NCI-H1092 treated with DMSO at 0.1 percent for 48 hours (cell line): ENCODE results near the gene GON7.
"Not testable (repeated sequence)": the region's sequence is repeated elsewhere in the genome, so short reads cannot be mapped to it uniquely, and the experiment has no call there.

Experiments
- DNase-seq: peaks from one replicate; lab custom pipeline; 2025; lab: John Stamatoyannopoulos, UW

Gene GON7

DNA sequence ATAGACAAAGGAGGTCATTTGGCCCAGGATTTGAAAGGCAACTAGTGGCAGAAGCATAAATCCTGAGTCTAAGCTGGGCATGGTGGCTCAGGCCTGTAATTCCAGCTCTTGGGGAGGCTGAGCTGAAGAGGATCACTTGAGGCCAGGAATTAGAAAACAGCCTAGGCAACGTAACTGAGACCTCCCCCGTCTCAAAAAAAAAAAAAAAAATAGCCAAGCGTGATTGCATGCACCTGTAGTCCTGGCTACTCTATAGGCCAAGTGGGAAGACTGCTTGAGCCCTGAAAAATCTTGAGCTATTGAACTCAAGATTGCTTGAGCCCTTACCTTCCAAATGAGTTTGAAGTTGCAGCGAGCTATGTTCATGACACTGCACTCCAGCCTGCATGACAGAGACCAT lies 7.8 kb downstream of the GON7 start:
- DNase-seq = no peak

DNA sequence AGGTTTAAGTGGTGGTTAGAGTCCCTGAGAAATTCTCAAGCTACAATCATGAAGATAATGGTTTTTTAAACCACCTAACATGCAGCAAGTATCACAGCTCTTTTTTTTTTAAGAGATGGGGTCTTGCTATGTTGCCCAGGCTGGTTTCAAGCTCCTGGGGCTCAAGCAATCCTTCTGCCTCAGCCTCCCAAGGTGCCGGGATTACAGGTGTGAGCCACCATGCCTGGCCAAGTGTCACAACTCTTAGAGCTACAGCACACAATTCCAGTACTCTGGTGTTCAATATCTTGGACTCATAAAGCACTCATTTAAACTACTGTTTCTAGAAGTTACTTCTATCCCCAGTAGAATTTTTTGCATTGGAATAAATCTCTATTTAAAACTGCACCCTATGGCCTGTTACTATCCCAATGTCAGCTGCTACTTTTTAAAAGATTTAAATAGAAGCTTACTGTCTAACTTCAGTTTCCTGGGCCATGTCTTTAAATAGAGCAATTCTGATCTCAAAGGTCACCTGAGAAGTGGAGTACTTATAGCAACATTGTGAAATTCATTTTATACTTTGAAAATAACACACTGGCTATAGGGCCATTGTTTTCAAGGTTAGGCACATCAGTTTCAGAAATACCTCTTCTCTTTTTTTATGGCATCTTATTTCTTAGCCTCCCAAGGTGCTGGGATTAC lies 11.4 kb downstream of the GON7 start:
- no peak for DNase-seq

DNA sequence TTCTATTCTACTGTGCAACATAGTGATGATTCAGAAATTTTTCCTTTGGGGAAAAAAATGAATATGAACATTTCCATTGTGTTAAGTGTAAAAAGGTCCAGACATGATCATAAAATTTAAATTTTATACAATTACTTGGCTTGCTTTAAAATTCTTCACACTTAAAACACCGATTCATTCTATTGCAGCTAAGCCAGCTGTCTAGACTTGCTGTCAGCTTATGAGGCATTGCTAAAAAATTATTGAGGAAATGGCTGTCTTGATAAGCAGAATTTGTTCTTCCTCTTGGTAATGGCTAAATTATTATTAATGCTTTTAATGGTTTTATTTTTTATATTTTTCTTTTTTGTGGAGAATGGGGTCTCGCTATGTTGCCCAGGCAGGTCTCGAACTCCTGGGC lies 19.9 kb downstream of the GON7 start:
- no peak for DNase-seq

DNA sequence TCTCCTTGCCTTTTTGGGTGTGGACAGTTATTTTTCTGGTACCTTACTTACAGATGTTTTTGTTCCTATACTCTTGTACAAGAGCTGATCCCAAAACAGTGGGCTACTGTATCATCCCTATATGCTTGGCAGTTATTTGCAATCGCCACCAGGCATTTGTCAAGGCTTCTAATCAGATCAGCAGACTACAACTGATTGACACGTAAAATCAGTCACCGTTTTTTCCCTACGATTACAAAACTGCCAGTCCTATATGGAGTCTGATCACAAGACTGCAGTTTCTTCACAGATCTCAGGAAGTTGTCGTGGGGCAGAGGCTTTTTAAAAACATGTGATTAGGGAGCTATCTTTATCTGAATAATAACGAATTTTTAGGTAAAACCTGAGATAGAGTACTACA lies 20.4 kb downstream of the GON7 start:
- no peak for DNase-seq

DNA sequence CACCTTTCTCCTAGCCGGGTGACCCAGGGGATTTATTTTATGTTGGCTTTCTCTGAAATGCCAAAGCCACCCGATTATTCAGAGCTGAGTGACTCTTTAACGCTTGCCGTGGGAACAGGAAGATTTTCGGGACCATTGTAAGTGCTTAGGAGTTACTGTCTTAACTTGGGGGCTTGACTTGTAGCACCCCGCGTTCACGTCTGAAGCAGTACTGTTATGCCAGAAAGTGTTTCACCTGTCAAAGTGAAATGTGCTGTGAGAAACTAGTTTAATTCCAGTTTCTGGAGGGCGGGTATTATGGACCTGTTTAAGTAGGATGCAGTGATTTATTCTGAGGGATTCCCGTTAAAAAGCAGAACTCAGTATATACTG lies 21.5 kb downstream of the GON7 start:
- no peak for DNase-seq

DNA sequence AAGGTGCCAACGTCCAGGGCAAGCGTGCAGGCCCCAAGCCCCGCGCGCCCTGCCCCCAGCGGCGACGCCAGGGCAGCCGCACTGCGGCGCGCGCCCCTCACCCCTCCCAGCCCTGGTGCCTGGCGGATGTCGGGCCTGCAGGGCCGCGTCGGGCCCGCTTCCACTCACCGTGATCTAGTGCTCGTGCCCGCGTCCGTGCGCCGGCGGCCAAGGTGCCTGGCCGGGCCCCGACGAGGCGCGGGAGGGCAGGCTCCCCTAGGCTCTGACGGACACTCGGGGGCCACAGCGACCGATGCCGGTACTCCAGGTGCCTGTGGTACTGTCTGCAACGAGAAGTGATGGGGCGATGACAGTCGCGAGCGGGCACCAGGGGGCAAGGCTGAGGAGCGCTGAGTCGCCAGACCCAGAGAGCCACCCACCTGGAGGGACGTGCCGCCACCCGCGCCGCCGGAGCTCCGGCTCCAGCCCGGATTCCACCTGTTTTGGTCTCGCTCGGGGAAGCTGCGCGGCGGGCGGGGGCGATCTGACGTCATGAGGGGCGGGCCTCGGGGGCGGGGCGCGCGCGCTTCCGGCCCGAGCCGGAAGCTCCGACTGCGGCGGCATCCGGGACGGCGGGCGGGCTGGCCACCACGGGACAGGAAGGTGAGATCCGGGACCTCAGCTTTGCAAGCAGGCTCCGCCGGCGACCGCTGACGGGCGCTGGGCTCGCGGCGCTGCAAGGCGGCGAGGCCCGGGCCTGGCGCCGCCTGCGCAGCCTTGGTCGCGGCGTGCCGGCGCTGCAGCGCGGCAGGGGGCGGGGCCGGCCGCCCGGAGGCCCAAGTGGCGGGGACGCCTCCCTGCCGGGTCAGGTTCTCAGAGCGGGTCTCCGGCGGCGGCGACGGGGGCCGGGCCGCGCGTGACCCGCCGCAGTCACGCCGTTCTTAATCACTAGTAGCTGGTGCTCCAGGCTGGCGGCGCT lies 22.2 kb downstream of the GON7 start, which contains the start of the genes LYSET and MOAP1:
TSS of gene LYSET (plus strand) at position 927 of the 958 bp plus-strand sequence. CDS start 89 bp downstream, outside the sequence.
TSS of gene MOAP1 (minus strand) at position 507 of the 958 bp plus-strand sequence. CDS start 655 bp downstream, outside the sequence.
- DNase-seq = peak; percentile 83

DNA sequence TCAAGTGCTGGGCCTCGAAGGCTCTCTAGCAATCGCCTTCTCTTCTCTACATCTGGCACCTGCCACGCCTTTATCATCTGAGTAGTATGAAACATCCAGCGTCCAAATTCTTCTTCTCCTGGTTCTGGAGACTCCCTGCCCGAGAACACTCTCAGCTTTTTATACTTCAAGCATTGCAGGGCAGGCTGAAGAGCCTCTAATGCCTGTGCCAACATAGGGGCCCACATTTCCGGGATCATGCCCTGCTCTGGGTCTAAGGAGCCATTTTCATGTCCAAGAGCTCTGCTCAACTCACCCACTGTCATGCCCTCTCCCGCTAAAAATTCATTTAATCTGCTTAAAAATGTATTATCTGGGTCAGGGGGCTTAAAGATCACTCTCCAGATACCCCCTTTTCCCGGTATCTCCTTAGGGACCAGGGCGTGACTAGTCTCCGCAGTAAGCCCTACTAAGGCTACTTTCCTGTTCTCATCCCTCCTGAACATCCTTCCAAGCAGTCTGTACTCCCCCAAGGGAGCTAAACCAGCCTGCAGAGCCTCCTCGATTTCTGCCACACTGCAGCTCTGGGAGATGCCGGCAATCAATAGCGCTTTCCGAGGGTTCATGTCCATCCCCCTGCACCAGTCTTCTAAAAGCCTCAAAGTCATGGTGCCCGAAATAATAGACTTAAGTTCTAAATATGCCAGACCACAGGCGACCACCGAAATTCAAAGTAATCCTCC lies 23.1 kb downstream of the GON7 start:
- DNase-seq = no peak

DNA sequence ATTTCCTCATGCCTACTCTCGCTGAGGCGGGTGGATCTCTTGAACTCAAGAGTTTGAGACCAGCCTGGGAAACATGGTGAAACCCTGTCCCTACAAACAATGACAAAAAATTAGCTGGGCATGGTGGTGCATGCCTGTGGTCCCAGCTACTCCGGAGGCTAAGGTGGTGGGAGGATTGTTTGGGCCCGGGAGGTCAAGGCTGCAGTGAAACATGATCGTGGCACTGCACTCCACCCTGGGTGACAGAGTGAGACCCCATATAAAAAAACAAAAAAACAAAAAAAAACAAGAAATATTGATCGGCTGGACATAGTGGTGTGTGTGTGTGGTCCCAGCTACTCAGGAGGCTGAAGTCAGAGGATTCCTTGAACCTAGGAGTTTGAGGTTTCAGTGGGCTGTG lies 31.4 kb downstream of the GON7 start:
- DNase-seq = no peak

DNA sequence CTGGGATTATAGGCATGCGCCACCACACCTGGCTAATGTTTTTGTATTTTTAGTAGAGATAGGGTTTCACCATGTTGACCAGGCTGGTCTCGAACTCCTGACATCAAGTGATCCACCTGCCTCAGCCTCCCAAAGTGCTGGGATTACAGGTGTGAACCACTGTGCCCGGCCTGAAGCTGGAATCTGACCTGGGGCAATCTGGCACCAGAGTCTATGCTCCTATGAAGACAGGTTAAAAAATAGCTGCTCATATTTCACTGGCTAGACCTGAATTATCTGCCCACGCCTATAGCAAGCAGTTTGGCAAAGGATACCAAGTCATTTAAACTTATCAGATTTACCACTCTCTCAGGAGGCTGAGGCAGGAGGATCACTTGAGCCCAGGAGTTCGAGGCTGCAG lies 32.1 kb downstream of the GON7 start:
- DNase-seq = not testable (repeated sequence)

DNA sequence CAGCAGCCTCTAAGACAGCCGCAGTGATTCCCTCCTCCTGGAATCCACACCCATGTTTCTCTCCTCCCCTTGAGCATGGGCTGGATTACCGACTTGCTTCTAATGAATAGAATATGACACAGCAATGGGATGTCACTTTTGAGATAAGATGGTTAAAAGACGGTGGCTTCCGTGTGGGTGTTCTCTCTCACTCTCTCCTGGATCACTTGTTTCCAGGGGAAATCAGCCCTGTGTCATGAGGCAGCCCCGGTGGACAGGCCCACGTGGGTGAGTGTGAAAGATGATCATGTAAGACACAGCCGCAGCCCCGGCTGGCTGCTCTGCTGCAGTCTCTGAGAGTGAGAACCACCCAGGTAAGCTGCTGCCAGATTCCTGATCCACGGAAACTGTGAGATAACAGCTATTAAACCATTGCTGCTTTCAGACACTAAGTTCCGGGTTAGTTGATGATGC lies 32.9 kb downstream of the GON7 start:
- DNase-seq = no peak

DNA sequence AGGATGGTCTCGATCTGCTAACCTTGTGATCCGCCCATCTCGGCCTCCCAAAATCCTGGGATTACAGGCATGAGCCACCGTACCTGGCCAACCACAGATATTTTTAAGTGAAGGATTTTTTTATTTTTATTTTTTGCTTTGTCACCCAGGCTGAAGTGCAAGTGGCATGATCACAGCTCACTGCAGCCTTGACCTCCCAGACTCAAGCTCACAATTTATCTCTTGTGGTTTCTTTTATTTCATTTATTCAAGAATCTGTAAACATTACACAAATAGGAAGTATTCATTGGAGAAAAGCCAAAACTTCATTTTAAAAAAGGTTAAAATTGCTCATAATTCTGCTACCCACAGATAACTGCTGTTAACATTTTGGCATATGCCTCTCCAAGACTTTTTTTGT lies 35.5 kb downstream of the GON7 start:
- no peak for DNase-seq

DNA sequence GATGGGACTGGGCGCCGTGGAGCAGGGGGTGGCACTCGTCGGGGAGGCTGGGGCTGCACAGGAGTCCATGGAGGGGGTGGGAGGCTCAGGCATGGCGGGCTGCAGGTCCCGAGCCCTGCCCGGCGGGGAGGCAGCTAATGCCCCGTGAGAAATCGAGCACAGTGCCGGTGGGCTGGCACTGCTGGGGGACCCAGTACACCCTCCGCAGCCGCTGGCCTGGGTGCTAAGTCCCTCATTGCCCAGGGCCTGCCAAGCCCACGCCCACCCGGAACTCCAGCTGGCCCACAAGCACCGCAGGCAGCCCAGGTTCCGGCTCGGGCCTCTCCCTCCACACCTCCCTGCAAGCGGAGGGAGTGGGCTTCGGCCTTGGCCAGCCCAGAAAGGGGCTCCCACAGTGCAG lies 36.7 kb downstream of the GON7 start:
- DNase-seq = not testable (repeated sequence)

DNA sequence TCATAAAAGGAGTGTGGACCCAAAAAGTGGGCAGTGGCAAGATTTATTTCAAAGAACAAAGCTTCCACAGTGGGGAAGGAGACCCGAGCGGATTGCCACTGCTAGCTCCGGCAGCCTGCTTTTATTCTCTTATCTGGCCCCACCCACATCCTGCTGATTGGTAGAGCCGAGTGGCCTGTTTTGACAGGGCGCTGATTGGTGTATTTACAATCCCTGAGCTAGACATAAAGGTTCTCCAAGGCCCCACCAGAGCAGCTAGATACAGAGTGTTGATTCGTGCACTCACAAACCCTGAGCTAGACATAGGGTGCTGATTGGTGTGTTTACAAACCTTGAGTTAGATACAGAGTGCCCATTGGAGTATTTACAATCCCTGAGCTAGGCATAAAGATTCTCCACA lies 37.2 kb downstream of the GON7 start:
- DNase-seq = not testable (repeated sequence)

DNA sequence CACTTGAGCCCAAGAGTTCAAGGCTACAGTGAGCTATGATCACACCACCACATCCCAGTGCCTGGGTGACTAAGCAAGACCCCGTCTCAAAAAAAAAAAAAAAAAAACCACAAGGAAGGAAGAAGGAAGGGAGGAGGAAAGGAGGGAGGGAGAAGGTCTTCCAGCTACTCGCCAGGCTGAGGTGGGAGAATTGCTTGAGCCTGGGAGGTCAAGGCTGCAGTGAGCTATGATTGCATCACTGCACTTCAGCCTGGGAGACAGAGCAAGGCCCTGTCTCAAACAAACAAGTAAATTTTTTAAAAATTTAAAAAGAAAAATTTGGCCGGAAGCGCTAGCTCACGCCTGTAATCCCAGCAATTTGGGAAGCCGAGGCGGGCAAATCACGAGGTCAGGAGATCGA lies 38.3 kb downstream of the GON7 start:
- not testable (repeated sequence) for DNase-seq

DNA sequence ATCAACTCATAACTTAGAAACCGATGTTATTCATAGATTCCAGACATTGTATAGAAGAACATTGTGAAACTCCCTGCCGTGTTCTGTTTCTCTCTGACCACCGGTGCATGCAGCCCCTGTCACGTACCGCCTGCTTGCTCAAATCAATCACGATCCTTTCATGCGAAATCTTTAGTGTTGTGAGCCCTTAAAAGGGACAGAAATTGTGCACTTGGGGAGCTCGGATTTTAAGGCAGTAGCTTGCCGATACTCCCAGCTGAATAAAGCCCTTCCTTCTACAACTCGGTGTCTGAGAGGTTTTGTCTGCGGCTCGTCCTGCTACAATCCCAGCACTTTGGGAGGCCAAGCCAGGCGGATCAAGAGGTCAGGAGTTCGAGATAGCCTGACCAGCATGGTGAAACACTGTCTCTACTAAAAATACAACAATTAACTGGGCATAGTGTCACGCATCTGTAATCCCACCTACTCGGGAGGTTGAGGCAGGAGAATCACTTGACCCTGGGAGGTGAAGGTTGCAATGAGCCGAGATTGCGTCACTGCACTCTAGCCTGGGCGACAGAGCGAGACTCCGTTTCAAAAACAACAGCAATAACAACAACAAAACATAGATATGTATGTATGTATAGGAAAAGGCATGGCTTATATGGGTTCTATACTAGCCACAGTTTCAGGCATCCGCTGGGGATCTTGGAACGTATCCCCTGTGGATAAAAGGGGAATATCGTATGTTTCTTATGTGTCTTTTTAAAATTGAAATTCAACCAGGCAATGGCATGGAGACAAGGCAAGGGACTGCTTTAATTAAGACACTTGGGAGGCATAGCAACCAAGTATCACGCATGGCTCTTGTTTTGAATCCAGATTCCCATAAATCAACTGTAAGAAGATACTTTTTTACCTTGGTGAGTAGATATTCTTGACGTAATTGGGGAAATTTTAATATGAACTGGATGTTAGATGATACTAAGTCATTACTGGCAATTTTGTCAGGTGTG lies 41.3 kb downstream of the GON7 start:
- DNase-seq = not testable (repeated sequence)

DNA sequence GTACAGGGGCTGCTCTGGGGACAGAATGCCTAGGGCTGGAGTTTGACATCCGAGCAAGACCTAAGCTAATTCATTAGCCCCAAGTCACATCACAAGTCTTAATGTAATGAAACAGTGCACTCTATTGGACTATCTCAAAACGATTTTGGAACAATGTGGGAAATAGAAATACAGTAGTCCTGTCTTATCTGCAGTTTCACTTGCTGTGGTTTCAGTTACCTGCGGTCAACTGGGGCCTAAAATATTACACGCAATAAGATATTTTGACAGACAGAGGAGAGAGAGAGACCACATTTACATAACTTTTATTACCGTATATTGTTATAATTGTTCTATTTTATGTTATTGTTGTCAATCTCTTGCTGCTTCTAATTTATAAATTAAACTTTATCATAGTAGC lies 43.3 kb downstream of the GON7 start:
- no peak for DNase-seq

DNA sequence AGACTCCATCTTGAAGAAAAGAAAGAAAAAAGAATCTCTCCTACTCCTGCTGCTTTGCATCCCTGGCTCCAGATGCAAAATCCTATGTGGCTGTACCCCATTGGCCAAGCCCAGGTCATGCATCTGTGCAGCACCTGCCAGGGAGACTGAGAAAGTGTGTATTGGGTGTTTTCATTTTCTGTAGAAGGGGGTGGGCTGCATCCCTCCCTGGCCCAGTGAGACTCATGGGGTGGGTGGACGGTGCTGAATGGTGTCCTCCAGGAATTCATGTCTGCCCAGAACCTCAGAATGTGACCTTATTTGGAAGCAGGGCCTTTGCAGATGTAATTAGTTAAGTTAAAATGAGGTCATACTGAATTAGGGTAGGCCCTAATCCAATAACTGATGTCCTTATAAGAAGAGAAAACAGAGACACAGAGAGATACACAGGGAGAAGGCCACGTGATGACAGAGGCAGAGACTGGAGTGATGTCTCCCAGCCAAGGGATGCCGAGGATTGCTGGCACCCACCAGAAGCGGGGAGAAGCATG lies 45.4 kb downstream of the GON7 start:
- DNase-seq = no peak

DNA sequence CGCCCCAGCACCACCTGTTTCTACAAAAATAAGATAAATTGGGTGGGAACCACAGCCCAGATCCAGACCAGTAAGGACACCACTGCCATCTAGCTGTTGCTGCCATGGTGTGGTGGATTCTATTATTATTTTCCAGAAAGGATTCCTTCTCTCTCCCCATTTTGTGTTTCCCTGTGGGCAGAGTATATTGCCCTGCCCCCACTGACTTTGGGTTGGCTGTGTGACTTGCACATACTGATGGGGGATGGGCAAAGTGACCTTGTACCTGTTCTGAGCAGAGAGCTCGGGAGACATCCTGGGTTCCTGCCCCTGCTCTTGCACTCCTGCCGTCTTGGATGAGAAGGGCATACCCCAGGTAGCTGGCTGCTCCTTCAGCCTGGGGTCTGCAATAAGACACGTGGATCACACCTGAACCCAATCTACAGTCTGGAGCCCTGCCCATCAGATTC lies 46.5 kb downstream of the GON7 start:
- DNase-seq = peak; percentile 10

DNA sequence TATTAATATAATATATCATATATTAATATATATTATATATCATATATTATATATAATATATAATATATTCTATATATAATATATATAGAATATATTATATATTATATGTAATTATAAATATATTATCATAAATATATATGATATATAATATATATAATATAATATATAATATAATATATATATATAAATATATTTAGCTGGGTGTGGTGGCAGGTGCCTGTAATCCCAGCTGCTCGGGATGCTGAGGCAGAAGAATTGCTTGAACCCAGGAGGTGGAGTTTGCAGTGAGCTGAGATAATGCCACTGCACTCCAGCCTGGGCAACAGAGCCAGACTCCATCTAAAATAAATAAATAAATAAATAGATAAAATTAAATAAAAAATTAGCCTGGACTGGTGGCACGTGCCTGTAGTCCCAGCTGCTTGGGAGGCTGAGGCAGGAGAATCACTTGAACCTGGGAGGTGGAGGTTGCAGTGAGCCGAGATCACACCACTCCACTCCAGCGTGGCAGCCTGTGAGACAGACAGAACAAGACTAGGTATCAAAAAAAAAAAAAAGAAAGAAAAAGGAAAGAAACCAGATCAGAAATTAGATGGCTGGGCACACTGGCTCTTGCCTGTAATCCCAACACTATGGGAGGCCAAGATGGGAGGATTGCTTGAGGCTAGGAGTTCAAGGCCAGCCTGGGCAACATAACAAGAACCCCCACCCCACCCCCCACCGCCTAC lies 47.1 kb downstream of the GON7 start:
- not testable (repeated sequence) for DNase-seq

DNA sequence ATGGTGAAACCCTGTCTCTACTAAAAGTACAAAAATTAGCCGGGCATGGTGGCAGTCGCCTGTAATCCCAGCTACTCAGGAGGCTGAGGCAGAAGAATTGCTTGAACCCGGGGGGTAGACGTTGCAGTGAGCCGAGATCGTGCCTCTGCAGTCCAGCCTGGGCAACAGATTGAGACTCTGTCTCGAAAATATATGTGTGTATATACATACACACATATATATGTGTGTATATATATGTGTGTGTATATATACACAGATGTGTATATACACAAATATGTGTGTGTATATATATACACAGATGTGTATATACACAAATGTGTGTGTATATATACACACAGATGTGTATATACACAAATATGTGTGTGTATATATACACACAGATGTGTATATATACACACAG lies 48.5 kb downstream of the GON7 start:
- DNase-seq = not testable (repeated sequence)
